HEK293 (cell line): ENCODE data around the gene TIMM13.

Source experiments
- CTCF ChIA-PET: fragments of 350-600 bp; formaldehyde crosslinking; extraction: SDS; loops from one replicate; lab custom pipeline; 2021; ENCODE audit warnings: antibody characterized with exemption; lab: Yijun Ruan, JAX
- POLR2A ChIA-PET: fragments of 300-600 bp; formaldehyde crosslinking; extraction: SDS; loops from one replicate; lab custom pipeline; 2020; ENCODE audit warnings: antibody characterized with exemption, inconsistent platforms; lab: Yijun Ruan, JAX
- H3K27ac ChIP-seq: fragments of 200-500 bp; sonication (Bioruptor generic); 2 replicates; pipeline ENCODE4 v1.5.1; 2014; ENCODE audit warnings: low read depth, low read length, control low read depth, inconsistent platforms; ENCODE audit errors: extremely low read depth
- H3K36me3 ChIP-seq, 2 experiments: fragments of 200-500 bp in 1 of 2; sonication (Bioruptor generic) in 1 of 2; 1 replicate in 1 of 2; 2 replicates in 1 of 2; pipeline ENCODE4 v1.5.1; 2014 to 2017; ENCODE audit warnings: inconsistent platforms in 2 of 2, low read length in 2 of 2; ENCODE audit not compliant: control insufficient read depth in 2 of 2, insufficient read depth in 1 of 2
- H3K4me1 ChIP-seq: fragments of 200-500 bp; sonication (Bioruptor generic); 2 replicates; pipeline ENCODE4 v1.5.1; 2014; ENCODE audit warnings: mild to moderate bottlenecking, low read length, inconsistent platforms; ENCODE audit not compliant: control insufficient read depth, insufficient read depth
- H3K4me3 ChIP-seq: 2 replicates; pipeline ENCODE4 v1.5.1; 2011; ENCODE audit warnings: low read depth, mild to moderate bottlenecking, control low read depth, low read length, moderate library complexity
- H3K9me3 ChIP-seq: fragments of 200-500 bp; sonication (Bioruptor generic); 2 replicates; pipeline ENCODE4 v1.5.1; 2014; ENCODE audit warnings: low read depth, low read length, inconsistent platforms; ENCODE audit not compliant: control insufficient read depth, insufficient read depth
- HOXC10 ChIP-seq: sonication (generic); formaldehyde crosslinking; IDR thresholded peaks from 2 replicates; pipeline ENCODE4 v1.8.1; 2023; ENCODE audit warnings: mild to moderate bottlenecking, missing genetic modification reagents
- KLF10 ChIP-seq: fragments of 450-650 bp; IDR thresholded peaks from 2 replicates; pipeline ENCODE4 v1.5.1; 2018; ENCODE audit warnings: missing biosample characterization, mild to moderate bottlenecking, missing genetic modification characterization
- KLF16 ChIP-seq: fragments of 450-650 bp; formaldehyde crosslinking; IDR thresholded peaks from 2 replicates; pipeline ENCODE4 v1.5.1; 2017; ENCODE audit warnings: missing biosample characterization, missing genetic modification characterization
- PRDM10 ChIP-seq: fragments of 450-650 bp; formaldehyde crosslinking; IDR thresholded peaks from 2 replicates; pipeline ENCODE4 v1.5.1; 2016; ENCODE audit warnings: missing biosample characterization, missing genetic modification characterization
- RBAK ChIP-seq: fragments of 450-650 bp; formaldehyde crosslinking; IDR thresholded peaks from 2 replicates; pipeline ENCODE4 v1.5.1; 2016; ENCODE audit warnings: missing biosample characterization, missing genetic modification characterization
- ZBTB20 ChIP-seq: fragments of 450-650 bp; formaldehyde crosslinking; IDR thresholded peaks from 2 replicates; pipeline ENCODE4 v1.5.1; 2016; ENCODE audit warnings: missing biosample characterization, missing genetic modification characterization
- ZBTB26 ChIP-seq: fragments of 450-650 bp; formaldehyde crosslinking; optimal IDR thresholded peaks from 2 replicates; pipeline ENCODE3; 2016; ENCODE audit warnings: missing biosample characterization, mild to moderate bottlenecking, missing genetic modification characterization
- ZBTB49 ChIP-seq: fragments of 450-650 bp; formaldehyde crosslinking; IDR thresholded peaks from 2 replicates; pipeline ENCODE4 v1.5.1; 2016; ENCODE audit warnings: missing biosample characterization, missing genetic modification characterization, low read depth
- ZFHX2 ChIP-seq: fragments of 450-650 bp; formaldehyde crosslinking; conservative IDR thresholded peaks from 2 replicates; pipeline ENCODE4 v1.5.1; 2016; ENCODE audit warnings: missing biosample characterization, missing genetic modification characterization
- ZFP37 ChIP-seq: fragments of 450-650 bp; formaldehyde crosslinking; IDR thresholded peaks from 2 replicates; pipeline ENCODE4 v1.5.1; 2016; ENCODE audit warnings: missing biosample characterization, missing genetic modification characterization
- ZNF121 ChIP-seq: fragments of 450-650 bp; formaldehyde crosslinking; IDR thresholded peaks from 2 replicates; pipeline ENCODE4 v1.5.1; 2016; ENCODE audit warnings: missing biosample characterization, missing genetic modification characterization
- ZNF223 ChIP-seq: fragments of 450-650 bp; formaldehyde crosslinking; IDR thresholded peaks from 2 replicates; pipeline ENCODE4 v1.5.1; 2016; ENCODE audit warnings: missing biosample characterization, missing genetic modification characterization
- ZNF274 ChIP-seq, 2 experiments: fragments of 200-500 bp in 1 of 2; fragments of 450-650 bp in 1 of 2; sonication (Bioruptor generic) in 1 of 2; formaldehyde crosslinking in 1 of 2; IDR thresholded peaks; 2 replicates each; pipeline versions ENCODE4 v1.5.1 to v1.6.1; 2014 to 2016; ENCODE audit warnings: borderline replicate concordance in 1 of 2, inconsistent platforms in 1 of 2, low read length in 1 of 2, missing biosample characterization in 1 of 2, missing genetic modification characterization in 1 of 2
- ZNF433 ChIP-seq: fragments of 450-650 bp; formaldehyde crosslinking; IDR thresholded peaks from 2 replicates; pipeline ENCODE4 v1.5.1; 2016; ENCODE audit warnings: missing biosample characterization, missing genetic modification characterization, low read depth
- ZNF48 ChIP-seq: fragments of 450-650 bp; formaldehyde crosslinking; IDR thresholded peaks from 2 replicates; pipeline ENCODE4 v1.5.1; 2016; ENCODE audit warnings: missing biosample characterization, missing genetic modification characterization
- ZNF501 ChIP-seq: fragments of 450-650 bp; formaldehyde crosslinking; IDR thresholded peaks from 2 replicates; pipeline ENCODE4 v1.5.1; 2016; ENCODE audit warnings: missing biosample characterization, missing genetic modification characterization
- ZNF658 ChIP-seq: fragments of 450-650 bp; formaldehyde crosslinking; IDR thresholded peaks from 2 replicates; pipeline ENCODE4; 2016; ENCODE audit warnings: missing biosample characterization, missing genetic modification characterization
- ZNF701 ChIP-seq: fragments of 450-650 bp; formaldehyde crosslinking; IDR thresholded peaks from 2 replicates; pipeline ENCODE4 v1.5.1; 2016; ENCODE audit warnings: missing biosample characterization, missing genetic modification characterization
- ZNF707 ChIP-seq: fragments of 450-650 bp; formaldehyde crosslinking; IDR thresholded peaks from 2 replicates; pipeline ENCODE4 v1.5.1; 2016; ENCODE audit warnings: missing biosample characterization, missing genetic modification characterization
- ZNF777 ChIP-seq: fragments of 450-650 bp; formaldehyde crosslinking; IDR thresholded peaks from 2 replicates; pipeline ENCODE4 v1.5.1; 2017; ENCODE audit warnings: missing biosample characterization, missing genetic modification characterization, borderline replicate concordance
- ZXDB ChIP-seq: fragments of 450-650 bp; formaldehyde crosslinking; IDR thresholded peaks from 2 replicates; pipeline ENCODE4 v1.5.1; 2016; ENCODE audit warnings: missing biosample characterization, missing genetic modification characterization
- TF ChIP-seq, protein P1 (sequence below): fragments of 450-650 bp; IDR thresholded peaks from 2 replicates; pipeline ENCODE4 v1.5.1; 2018; ENCODE audit warnings: missing biosample characterization, missing genetic modification characterization
- TF ChIP-seq, protein P2 (sequence below): fragments of 450-650 bp; formaldehyde crosslinking; IDR thresholded peaks from 2 replicates; pipeline ENCODE4 v1.5.1; 2016; ENCODE audit warnings: missing biosample characterization, missing genetic modification characterization

The TIMM13 gene

GRCh38 chr19:2462635-2463421, 35.4 kb upstream of the TIMM13 start (continued):
- TF ChIP-seq PRDM10 (tag by site-specific recombination) (peak; percentile 78), HOXC10 (CRISPR knock-in tag) (no peak), ZNF274 (IDR thresholded peaks at IDR 0.05; ENCODE audit: low read length) (no peak), ZNF274 (tag by site-specific recombination; IDR thresholded peaks at IDR 0.05; ENCODE audit: borderline replicate concordance) (no peak), ZNF701 (tag by site-specific recombination) (no peak), ZNF777 (tag by site-specific recombination) (no peak), ZFP37 (tag by site-specific recombination) (no peak), ZNF433 (tag by site-specific recombination) (no peak), ZBTB20 (tag by site-specific recombination) (peak; percentile 56), ZXDB (peak; percentile 78), ZNF658 (no peak), ZNF707 (no peak), RBAK (tag by site-specific recombination) (no peak)
- TF ChIP-seq, all 188 proteins: peak for 74

- ChIA-PET POLR2A (interaction anchor here (0.5 to 5.7 kb wide), 6 partner anchors 8 to 133 kb away, joined by 3 to 62 read pairs (median 4); partner anchors contain the start of genes GADD45B and TIMM13), CTCF (interaction anchor here (0.6 to 3.5 kb wide), 3 partner anchors 12 to 149 kb away, joined by 4 to 13 read pairs (median 6); no protein-coding TSS in a partner anchor)
- H3K4me1 ChIP-seq = no peaks in the 10 kb centered on the region
- H3K27ac ChIP-seq = peak overlapping the region; percentile 0; the same call in 1 of the 2 replicates
- H3K9me3 ChIP-seq = no peaks in the 10 kb centered on the region
- H3K4me3 ChIP-seq = peak overlapping the region; percentile 29
- H3K36me3 ChIP-seq = no peaks in the 10 kb centered on the region
- 0 out of 2 replicates have a peak, but pooled peaks have one; percentile 31 for TF ChIP-seq ZNF121
- no peak for TF ChIP-seq ZNF223 (tag by site-specific recombination)
- no peak for TF ChIP-seq ZBTB49 (tag by site-specific recombination)
- no peak for TF ChIP-seq ZBTB26 (tag by site-specific recombination)
- TF ChIP-seq ZFHX2 (tag by site-specific recombination) = peak; percentile 28
- no peak for TF ChIP-seq ZNF501 (tag by site-specific recombination)
- no peak for TF ChIP-seq KLF10 (tag by site-specific recombination)
- TF ChIP-seq ZNF48 (tag by site-specific recombination) = no peak
- TF ChIP-seq, protein P1, sequence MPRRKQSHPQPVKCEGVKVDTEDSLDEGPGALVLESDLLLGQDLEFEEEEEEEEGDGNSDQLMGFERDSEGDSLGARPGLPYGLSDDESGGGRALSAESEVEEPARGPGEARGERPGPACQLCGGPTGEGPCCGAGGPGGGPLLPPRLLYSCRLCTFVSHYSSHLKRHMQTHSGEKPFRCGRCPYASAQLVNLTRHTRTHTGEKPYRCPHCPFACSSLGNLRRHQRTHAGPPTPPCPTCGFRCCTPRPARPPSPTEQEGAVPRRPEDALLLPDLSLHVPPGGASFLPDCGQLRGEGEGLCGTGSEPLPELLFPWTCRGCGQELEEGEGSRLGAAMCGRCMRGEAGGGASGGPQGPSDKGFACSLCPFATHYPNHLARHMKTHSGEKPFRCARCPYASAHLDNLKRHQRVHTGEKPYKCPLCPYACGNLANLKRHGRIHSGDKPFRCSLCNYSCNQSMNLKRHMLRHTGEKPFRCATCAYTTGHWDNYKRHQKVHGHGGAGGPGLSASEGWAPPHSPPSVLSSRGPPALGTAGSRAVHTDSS (tag by site-specific recombination) = no peak
- TF ChIP-seq, protein P2, sequence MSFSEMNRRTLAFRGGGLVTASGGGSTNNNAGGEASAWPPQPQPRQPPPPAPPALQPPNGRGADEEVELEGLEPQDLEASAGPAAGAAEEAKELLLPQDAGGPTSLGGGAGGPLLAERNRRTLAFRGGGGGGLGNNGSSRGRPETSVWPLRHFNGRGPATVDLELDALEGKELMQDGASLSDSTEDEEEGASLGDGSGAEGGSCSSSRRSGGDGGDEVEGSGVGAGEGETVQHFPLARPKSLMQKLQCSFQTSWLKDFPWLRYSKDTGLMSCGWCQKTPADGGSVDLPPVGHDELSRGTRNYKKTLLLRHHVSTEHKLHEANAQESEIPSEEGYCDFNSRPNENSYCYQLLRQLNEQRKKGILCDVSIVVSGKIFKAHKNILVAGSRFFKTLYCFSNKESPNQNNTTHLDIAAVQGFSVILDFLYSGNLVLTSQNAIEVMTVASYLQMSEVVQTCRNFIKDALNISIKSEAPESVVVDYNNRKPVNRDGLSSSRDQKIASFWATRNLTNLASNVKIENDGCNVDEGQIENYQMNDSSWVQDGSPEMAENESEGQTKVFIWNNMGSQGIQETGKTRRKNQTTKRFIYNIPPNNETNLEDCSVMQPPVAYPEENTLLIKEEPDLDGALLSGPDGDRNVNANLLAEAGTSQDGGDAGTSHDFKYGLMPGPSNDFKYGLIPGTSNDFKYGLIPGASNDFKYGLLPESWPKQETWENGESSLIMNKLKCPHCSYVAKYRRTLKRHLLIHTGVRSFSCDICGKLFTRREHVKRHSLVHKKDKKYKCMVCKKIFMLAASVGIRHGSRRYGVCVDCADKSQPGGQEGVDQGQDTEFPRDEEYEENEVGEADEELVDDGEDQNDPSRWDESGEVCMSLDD (tag by site-specific recombination) = no peak
- 0 out of 2 replicates have a peak, but pooled peaks have one; percentile 20 for TF ChIP-seq KLF16
Observed at GRCh38 chr19:2461751-2462634, 34.6 kb upstream of the TIMM13 start.
